Measurements from ENCODE around the gene ABR. TPM values are rescaled to one million over a fixed set of nuclear protein-coding genes. Genes with fewer than 3 reads are reported as not detected.

The ABR gene
- total and polyA plus RNA-seq, 7 donors = 30.4 to 146 (median 79.3) TPM

GRCh38 chr17:1018547-1018946 is 161.2 kb downstream of the ABR start:
- no peak for DNase-seq
- peaks cover 0 to 42% (median 26%) of the 10 kb centered on the region in 4 donors for H3K4me1 ChIP-seq
- H3K27ac ChIP-seq = peak overlapping the region; percentile 51 to 79 (median 78)
- H3K9me3 ChIP-seq = no peaks in the 10 kb centered on the region
- TF ChIP-seq CTCF (IDR thresholded peaks at IDR 0.05) (no peak), POLR2A (IDR thresholded peaks at IDR 0.05) (no peak), EP300 (IDR thresholded peaks at IDR 0.05) (no peak), POLR2AphosphoS5 (IDR thresholded peaks at IDR 0.05) (no peak)
- no peaks in the 10 kb centered on the region for H3K36me3 ChIP-seq
- H3K4me3 ChIP-seq = no peak overlapping the region
- intact Hi-C loops (cut with DNase I) = no loop called here
- no peaks in the 10 kb centered on the region for H3K27me3 ChIP-seq
- WGBS, 2 donors = 86 to 88% methylated on average over 11 of the region's 11 CpGs

- TF ChIP-seq POLR2A (IDR thresholded peaks at IDR 0.05) (no peak), EP300 (IDR thresholded peaks at IDR 0.05) (no peak), CTCF (IDR thresholded peaks at IDR 0.05) (no peak), POLR2AphosphoS5 (IDR thresholded peaks at IDR 0.05) (no peak)
- intact Hi-C loops (cut with DNase I) = no loop called here
- no peak overlapping the region for H3K4me3 ChIP-seq
- H3K27me3 ChIP-seq = no peaks in the 10 kb centered on the region
- H3K4me1 ChIP-seq = peaks cover 0 to 6% (median 3%) of the 10 kb centered on the region in 4 donors
- 94 to 95% methylated on average over 9 of the region's 9 CpGs for WGBS, 2 donors
- no peaks in the 10 kb centered on the region for H3K9me3 ChIP-seq
- H3K27ac ChIP-seq = no peak overlapping the region
- peaks cover 16 to 46% (median 38%) of the 10 kb centered on the region in 4 donors for H3K36me3 ChIP-seq
- DNase-seq = no peak
Measured at GRCh38 chr17:1013729-1014090, 166.1 kb downstream of the ABR start.

- Histone ChIP-seq H3K4me1 (no peaks in the 10 kb centered on the region), H3K9me3 (no peaks in the 10 kb centered on the region), H3K4me3 (no peak overlapping the region), H3K36me3 (peaks cover 16 to 53% (median 40%) of the 10 kb centered on the region in 4 donors), H3K27ac (no peak overlapping the region), H3K27me3 (no peaks in the 10 kb centered on the region)
- intact Hi-C loops (cut with DNase I) = no loop called here
- 81 to 85% methylated on average over 30 of the region's 30 CpGs for WGBS, 2 donors
- TF ChIP-seq POLR2AphosphoS5 (IDR thresholded peaks at IDR 0.05) = no peak
- no peak for TF ChIP-seq CTCF (IDR thresholded peaks at IDR 0.05)
- no peak for TF ChIP-seq POLR2A (IDR thresholded peaks at IDR 0.05)
- TF ChIP-seq EP300 (IDR thresholded peaks at IDR 0.05) = no peak
- DNase-seq = no peak
Measured at GRCh38 chr17:1012823-1013728, 166.7 kb downstream of the ABR start.

- DNase-seq = no peak
- TF ChIP-seq EP300 (IDR thresholded peaks at IDR 0.05) (no peak), CTCF (IDR thresholded peaks at IDR 0.05) (no peak), POLR2A (IDR thresholded peaks at IDR 0.05) (no peak), POLR2AphosphoS5 (IDR thresholded peaks at IDR 0.05) (no peak)
- peaks cover 0 to 8% (median 0%) of the 10 kb centered on the region in 4 donors for H3K4me1 ChIP-seq
- H3K4me3 ChIP-seq = no peak overlapping the region
- WGBS, 2 donors = 88 to 94% methylated on average over 57 of the region's 57 CpGs
- no peaks in the 10 kb centered on the region for H3K9me3 ChIP-seq
- intact Hi-C loops (cut with DNase I) = no loop called here
- no peaks in the 10 kb centered on the region for H3K27me3 ChIP-seq
- H3K27ac ChIP-seq = no peak overlapping the region
- peaks cover 16 to 63% (median 45%) of the 10 kb centered on the region in 4 donors for H3K36me3 ChIP-seq
Measured at GRCh38 chr17:1011760-1012735, 167.7 kb downstream of the ABR start.
